ENCODE measurements around the gene TBCD. TPM values are rescaled to one million over a fixed set of nuclear protein-coding genes. Genes with fewer than 3 reads are reported as not detected.

TBCD gene
- total RNA-seq, 2 donors from 2014 or later, result 55.0 to 55.5 TPM

DNA sequence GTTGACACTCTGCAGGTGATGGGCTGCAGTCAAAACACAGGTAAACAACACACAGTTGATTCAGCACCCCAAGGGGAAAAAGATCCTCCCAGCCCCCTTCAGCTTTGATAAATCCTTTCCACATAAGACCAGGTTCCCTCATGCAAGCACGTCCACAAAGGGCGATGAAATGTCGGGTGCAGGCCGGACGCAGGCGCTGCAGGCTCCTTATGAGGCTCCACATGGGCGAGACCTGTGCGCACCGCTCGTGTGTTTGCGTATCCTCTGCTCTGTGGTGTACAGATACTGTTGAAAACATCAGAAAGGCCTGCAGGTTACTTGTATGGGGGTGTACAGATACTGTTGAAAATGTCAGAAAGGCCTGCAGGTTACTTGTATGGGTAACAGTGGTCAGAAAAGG lies 102.4 kb downstream of the TBCD start:
- peaks cover 3% of the 10 kb centered on the region for H3K36me3 ChIP-seq
- DNase-seq (ENCODE audit: low spot score), result no peak
- no peak overlapping the region for H3K4me3 ChIP-seq
- H3K4me1 ChIP-seq (ENCODE audit: control insufficient read depth in 1 of 2, low read depth in 2 of 2), result no peaks in the 10 kb centered on the region
- peaks cover 3% of the 10 kb centered on the region for H3K9me3 ChIP-seq
- TF ChIP-seq, protein P1, sequence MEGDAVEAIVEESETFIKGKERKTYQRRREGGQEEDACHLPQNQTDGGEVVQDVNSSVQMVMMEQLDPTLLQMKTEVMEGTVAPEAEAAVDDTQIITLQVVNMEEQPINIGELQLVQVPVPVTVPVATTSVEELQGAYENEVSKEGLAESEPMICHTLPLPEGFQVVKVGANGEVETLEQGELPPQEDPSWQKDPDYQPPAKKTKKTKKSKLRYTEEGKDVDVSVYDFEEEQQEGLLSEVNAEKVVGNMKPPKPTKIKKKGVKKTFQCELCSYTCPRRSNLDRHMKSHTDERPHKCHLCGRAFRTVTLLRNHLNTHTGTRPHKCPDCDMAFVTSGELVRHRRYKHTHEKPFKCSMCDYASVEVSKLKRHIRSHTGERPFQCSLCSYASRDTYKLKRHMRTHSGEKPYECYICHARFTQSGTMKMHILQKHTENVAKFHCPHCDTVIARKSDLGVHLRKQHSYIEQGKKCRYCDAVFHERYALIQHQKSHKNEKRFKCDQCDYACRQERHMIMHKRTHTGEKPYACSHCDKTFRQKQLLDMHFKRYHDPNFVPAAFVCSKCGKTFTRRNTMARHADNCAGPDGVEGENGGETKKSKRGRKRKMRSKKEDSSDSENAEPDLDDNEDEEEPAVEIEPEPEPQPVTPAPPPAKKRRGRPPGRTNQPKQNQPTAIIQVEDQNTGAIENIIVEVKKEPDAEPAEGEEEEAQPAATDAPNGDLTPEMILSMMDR (IDR thresholded peaks at IDR 0.05), result no peak
- no peak overlapping the region for H3K27ac ChIP-seq
- H3K27me3 ChIP-seq (replicated peaks; ENCODE audit: insufficient read depth), result no peaks in the 10 kb centered on the region
- ATAC-seq (ENCODE audit: insufficient number of reproducible peaks, low FRiP score, low read depth), result no peak

DNA sequence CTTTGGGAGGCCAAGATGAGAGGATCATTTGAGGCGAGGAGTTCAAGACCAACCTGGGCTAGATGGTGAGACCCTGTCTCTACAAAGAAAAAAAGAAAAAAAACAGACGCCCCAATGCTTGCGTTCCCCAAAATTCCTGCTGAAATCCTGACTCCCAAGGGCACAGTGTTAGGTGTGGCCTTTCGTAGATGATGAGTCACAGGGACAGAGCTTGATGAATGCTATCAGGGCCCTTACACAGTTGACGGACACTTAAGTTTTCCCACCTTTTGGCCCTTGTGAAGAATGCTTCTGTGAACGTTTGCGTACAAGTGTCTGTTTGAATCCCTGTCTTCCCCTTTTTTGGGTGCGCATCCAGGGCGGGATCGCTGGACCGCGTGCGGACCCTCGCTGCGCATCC lies 104.5 kb downstream of the TBCD start:
- no peaks in the 10 kb centered on the region for H3K27me3 ChIP-seq (replicated peaks; ENCODE audit: insufficient read depth)
- peaks cover 3% of the 10 kb centered on the region for H3K36me3 ChIP-seq
- H3K9me3 ChIP-seq, result no peaks in the 10 kb centered on the region
- ATAC-seq (ENCODE audit: insufficient number of reproducible peaks, low FRiP score, low read depth) (no peak), DNase-seq (ENCODE audit: low spot score) (no peak)
- H3K4me1 ChIP-seq (ENCODE audit: control insufficient read depth in 1 of 2, low read depth in 2 of 2), result peaks cover 3 to 4% of the 10 kb centered on the region in 2 donors
- H3K27ac ChIP-seq, result no peak overlapping the region
- TF ChIP-seq, protein P1 (IDR thresholded peaks at IDR 0.05), result no peak
- no peak overlapping the region for H3K4me3 ChIP-seq

DNA sequence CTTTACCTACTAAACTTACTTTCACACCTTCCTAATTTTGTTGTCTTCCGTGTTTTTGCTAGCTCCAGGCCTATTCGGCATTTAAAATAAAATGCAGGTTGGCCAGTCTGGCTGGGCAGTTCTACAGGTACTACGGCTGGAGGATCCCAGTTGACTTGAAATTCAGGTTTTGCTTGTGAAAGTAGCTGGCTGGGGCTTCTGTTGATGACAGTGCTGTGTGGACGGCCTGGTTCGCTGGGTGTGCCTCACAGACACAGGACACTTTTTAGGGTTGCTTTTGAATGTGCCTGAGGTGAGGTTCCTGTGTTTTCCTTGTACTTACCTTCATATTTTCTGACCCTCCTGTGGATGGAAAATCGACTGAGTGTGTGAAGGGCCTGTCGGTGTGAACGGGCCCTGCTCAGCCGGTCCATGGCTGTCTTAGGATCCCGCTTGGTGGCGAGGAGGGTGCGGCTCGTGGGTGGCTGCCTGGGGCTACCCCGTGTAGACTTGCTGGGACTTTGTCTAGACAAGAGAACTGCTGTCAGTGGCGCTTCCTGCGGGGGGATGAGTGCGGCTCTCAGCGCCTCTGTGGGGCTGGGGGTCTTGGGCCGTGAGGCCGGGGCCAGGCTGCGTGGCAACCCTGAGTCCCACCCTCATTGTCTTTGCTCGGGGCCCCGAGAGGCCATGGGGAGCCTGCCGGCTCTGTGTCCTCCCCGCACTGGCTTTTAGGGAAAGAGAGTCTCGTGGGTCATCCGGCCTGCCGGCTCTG lies 106.7 kb downstream of the TBCD start:
- no peak for ATAC-seq (ENCODE audit: insufficient number of reproducible peaks, low FRiP score, low read depth)
- DNase-seq (ENCODE audit: low spot score), result no peak

DNA sequence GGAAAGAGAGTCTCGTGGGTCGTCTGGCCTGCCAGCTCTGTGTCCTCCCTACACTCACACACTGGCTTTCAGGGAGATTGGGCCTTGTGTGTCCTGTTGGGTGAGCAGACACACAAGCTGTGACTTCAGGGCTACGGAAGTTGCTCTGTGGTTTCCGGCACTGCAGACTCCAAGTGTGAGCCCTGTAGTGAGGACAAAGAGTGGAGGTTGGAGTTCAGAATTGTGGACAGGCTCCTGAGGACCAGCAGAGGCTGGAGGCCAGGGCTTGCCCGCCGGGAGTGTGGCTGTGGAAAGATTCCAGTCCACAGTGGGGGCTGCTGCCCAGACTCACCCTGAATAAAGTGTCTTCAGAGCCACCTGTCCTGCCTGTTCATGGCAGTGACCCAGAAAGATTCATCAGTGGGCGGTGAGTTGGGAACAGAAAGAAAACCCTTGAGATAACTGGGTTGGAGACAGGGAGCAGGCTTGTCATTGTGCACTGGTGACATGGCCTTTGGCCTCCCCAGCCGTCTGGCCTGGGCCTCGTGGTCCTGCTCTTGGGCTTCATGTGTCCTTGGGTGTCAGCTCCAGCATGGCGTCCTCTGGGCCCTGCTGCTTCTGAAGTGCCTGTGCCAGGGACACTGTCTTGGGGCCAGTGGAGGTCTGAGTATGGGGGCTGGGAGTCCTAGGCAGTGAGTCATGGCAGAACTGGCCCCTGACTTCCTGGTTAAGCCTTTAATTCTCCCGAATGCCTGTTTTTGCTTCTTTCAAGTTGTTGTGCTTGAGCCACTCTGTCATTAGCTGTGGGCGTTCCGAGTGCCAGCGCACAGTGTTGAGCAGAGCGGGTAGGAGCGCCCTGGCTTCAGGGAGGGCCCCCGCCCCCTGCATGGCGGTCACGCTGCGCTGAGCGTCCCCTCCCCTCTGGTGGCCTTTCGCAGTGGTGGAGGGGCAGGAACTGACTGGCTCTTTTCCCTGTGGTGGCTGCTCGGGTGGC lies 107.9 kb downstream of the TBCD start:
- peaks cover 3 to 4% of the 10 kb centered on the region in 2 donors for H3K4me1 ChIP-seq (ENCODE audit: control insufficient read depth in 1 of 2, low read depth in 2 of 2)
- DNase-seq (ENCODE audit: low spot score), result no peak
- TF ChIP-seq, protein P1 (IDR thresholded peaks at IDR 0.05), result no peak
- peak overlapping the region; percentile 40 for H3K4me3 ChIP-seq
- peak overlapping the region in 1 of 2 donors; percentile 39 for H3K27ac ChIP-seq
- H3K36me3 ChIP-seq, result no peaks in the 10 kb centered on the region
- no peaks in the 10 kb centered on the region for H3K9me3 ChIP-seq
- H3K27me3 ChIP-seq (replicated peaks; ENCODE audit: insufficient read depth), result no peaks in the 10 kb centered on the region
- no peak for ATAC-seq (ENCODE audit: insufficient number of reproducible peaks, low FRiP score, low read depth)

More for the DNA sequence above, 106.7 kb downstream of the TBCD start:
- peaks cover 3% of the 10 kb centered on the region for H3K36me3 ChIP-seq
- H3K4me1 ChIP-seq (ENCODE audit: control insufficient read depth in 1 of 2, low read depth in 2 of 2), result peaks cover 3 to 4% of the 10 kb centered on the region in 2 donors
- no peak overlapping the region for H3K27ac ChIP-seq
- TF ChIP-seq, protein P1 (IDR thresholded peaks at IDR 0.05), result no peak
- H3K9me3 ChIP-seq, result no peaks in the 10 kb centered on the region
- H3K4me3 ChIP-seq, result no peak overlapping the region
- H3K27me3 ChIP-seq (replicated peaks; ENCODE audit: insufficient read depth), result no peaks in the 10 kb centered on the region
